Cortex of kidney (tissue), 1 donor: ENCODE results near the gene MTHFR.

Source experiments
- DNase-seq: peaks from one replicate; lab custom pipeline; 2025; lab: John Stamatoyannopoulos, UW

MTHFR gene

DNA sequence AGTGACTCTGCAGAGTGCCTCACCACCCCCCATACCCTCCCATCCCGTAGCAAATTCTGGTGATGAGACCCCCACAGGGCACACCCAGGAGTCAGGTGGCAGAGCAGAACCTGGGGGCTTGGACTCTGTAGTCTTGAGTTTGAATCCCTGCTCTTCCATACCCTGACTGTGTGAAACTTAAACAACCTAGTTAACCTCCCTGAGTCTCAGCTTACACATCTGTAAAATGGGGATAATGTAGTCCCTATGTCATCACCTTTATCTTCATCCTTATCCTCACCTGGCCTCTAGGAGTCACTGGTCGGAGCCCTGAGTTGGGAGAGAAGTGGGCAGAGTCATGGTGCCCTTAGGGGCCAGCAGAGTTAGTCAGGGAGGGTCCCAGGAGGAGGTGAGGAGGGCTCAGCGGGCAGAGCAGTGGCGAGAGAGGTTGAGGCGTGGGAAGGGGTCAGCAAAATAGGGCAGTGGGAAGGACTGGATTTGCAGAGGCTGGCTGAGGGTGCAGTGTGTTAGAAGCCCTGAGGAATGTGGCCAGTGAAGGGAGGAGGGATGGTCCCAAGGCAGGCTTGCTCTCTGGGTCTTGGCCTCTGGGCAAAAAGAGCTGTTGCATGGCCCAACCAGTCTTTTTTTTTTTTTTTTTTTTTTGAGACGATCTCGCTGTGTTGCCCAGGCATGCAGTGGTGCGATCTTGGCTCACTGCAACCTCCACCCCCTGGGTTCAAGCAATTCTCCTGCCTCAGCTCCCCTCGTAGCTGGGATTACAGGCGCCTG, 25.2 kb downstream of the MTHFR start:
- DNase-seq = no peak

DNA sequence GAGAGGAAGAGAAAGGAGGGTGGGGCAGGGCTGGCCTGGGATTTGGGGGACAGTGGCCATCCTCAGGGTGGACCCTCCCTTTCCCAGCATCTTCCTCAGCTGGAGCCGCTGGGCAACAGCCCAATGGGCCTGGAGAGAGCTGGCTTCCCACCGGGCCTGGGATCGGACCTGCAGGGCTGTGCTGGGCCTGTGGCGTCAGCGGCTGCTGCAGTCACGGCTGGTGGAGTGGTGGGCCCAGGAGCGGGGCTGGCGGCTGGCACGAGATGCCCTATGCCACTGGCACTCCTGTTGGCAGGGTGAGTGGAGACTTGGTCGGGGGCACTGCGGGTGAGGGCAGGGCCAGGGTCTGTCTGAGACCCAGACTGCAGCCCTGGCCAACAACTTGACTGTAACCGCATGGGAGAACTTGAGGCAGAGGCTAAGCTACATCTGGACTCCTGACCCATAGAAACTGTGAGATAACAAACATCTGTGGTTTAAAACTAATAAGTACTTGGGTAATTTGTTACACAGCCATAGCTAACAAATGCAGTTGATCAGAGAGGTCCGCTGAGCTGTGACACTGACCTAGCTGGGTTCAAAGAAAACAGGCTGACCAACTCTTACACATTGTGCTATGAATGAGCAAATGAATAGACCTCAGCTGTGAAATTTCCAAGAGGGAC, 25.9 kb downstream of the MTHFR start:
- no peak for DNase-seq

DNA sequence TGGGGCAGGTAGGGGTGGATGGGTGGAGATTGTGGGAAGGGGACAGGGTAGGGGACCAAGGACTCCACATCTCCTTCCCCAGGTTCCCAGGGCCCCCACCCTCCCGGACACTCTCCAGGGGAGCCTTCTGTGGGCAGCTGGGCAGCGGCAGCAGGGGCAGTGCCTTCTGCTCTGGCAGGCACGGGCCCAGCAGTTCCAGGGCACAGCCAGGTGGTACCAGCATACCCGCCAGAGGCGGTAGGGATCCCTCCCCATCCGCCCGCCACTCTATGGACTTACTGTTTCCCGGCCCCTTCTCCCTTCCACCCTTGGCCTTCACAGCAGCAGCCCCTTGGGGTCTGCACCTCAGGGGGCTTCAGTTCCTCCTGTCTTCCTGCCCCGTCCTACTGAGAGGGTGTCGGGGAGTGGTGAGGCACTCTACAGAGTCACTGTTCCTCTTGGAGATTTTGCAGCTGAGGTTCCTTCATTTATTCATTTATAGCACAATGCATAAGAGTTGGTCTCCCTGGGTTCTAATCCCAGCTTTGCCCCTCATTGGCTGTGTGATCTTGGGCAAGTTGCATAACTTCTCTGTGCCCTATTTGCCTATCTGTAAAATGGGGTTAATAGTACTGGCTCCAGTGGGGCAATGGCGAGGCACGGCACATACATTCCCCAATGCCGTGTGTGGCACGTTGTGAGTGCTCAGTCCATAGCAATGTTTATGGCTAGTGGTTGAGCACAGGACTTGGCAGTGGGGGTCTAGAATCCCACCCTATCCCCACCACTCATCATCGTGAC, 26.7 kb downstream of the MTHFR start:
- no peak for DNase-seq

DNA sequence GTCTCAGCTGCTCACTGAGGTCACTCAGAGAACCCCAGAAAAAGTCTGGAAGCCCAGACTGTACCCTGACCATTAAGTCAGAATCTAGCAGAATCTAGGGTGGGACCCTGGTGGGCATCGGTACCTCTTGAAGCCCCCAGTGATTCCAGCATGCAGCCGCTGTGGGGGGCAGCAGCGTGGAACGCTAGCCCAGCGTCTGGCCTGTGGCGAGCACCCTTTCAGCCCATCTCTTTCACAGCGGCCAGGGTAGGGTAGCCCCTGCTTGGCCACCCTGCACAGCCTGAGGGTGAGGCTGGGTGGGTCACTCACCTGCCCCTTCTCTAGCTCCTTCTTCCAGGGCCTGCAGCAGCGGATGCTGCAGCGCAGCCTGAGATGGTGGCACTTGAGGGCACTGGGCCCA, 27.4 kb downstream of the MTHFR start:
- no peak for DNase-seq

- DNase-seq = no peak
Measured at GRCh38 chr1:11777658-11778322, 28.0 kb downstream of the MTHFR start.

DNA sequence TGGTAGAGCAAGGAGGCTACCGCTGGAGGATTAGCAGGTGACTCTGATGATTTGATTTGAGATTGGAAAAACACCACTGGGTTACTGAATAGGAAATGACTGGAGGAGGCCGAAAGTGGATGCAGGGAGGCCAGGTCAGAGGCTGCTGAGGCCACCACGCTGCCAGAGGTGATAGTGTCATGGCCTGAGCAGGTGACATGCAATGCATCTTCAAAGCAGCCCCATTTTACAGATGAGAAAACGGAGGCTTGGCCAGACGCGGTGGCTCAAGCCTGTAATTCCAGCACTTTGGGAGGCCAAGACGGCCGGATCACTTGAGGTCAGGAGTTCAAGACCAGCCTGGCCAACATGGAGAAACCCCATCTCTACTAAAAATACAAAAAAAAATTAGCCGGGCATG, 31.0 kb downstream of the MTHFR start:
- no peak for DNase-seq

- no peak for DNase-seq
Measured at GRCh38 chr1:11772458-11772857, 33.3 kb downstream of the MTHFR start.

DNA sequence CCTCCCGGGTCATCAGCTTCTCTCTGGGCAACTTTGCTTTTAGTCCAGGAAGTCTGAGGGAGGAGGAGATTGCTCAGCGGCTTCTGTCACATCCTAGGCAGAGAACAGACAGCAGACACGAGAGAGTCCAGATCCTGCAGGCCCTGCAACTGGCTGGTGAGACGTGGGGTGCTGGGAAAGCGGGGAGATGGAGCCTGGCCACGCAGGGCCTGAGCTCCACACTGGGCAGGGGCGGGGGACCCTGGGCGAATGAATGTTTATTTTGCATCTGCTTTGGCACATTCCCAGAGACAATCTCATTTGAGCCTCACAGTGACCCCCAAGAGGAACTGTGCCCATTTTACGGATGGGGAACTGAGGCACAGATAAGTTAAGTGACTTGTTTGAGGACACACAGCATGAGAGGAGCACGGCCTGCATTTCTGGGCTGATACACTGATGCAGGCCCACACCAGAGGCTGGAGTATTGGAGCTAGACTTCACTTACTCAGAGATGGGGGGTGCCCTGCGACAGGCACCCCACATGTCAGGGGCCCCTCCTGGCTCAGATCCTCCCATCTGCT, 34.2 kb downstream of the MTHFR start:
- no peak for DNase-seq

DNA sequence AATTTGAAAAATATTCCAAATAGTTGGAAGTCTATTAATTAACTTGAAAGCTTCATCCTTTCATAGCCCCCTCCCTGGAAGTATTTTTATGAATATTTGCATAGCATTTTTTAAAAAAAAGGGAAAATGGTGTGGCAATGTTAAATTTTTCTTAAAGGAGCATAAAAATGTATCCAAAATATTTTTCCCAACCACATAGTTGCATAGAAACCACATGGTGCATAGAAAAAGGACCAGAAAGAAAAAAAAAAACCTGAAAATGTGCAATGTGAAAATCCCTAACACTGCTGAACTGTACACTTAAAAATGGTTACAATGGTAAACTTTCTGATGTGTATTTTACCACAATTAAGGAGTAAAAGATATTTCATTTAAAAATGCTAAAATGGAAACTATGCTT, 35.8 kb downstream of the MTHFR start:
- DNase-seq = no peak

- DNase-seq = no peak
Measured at GRCh38 chr1:11769274-11769673, 36.5 kb downstream of the MTHFR start.

- no peak for DNase-seq
Measured at GRCh38 chr1:11768821-11769220, 36.9 kb downstream of the MTHFR start.

DNA sequence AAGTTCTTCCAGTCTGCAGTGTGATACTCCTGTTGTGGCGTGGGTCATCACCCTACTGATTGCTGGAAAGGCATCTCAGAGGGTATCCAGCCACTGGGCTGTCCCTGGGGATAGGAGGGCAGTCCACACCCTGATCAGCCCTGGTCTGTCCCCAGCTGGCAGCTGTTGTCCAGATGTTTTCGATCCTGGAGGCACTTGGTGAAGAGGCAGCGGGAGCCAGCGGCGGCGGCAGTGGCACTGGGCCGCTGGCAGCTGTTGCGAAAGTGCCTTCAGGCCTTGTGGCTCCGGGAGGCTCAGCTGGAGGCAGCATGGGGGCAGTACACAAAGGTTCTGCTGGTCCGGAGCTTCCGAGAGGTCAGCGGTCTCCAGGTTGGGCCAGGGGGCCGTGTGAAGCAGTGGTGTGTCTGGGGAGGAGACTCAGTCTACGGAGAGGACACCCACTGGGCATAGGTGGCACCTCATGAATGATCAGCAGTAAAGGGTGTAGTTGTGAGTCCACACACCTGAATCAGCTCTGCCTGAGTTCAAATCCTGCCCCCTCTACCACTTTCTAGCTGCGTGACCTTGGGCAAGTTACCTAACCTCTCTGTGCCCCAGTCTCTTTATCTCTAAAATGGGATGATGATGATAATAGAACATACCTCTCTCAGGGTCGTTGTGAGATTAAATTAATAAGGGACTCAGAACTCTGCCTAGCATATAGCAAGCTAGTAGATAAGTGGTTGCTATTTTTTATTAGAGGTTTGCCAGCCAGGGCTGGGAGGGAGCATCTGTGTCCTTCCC, 37.7 kb downstream of the MTHFR start:
- DNase-seq = no peak

DNA sequence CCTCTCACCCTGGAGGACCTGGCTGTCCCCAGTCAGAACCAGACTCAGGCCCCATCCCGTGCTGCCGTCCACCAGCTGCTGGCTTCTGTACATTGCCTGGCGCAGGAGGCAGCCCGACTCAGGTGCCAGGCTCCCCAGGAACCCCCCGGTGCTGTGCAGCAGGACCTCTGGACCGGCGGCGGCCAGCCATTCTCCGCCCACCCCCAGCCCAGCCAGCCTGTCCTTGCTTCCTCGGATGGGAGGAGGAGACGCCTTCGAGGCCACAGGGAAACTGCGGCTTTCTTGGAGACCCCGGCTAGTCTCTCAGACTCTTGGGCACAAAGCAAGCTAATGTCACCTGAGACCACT, 39.4 kb downstream of the MTHFR start:
- DNase-seq = no peak

DNA sequence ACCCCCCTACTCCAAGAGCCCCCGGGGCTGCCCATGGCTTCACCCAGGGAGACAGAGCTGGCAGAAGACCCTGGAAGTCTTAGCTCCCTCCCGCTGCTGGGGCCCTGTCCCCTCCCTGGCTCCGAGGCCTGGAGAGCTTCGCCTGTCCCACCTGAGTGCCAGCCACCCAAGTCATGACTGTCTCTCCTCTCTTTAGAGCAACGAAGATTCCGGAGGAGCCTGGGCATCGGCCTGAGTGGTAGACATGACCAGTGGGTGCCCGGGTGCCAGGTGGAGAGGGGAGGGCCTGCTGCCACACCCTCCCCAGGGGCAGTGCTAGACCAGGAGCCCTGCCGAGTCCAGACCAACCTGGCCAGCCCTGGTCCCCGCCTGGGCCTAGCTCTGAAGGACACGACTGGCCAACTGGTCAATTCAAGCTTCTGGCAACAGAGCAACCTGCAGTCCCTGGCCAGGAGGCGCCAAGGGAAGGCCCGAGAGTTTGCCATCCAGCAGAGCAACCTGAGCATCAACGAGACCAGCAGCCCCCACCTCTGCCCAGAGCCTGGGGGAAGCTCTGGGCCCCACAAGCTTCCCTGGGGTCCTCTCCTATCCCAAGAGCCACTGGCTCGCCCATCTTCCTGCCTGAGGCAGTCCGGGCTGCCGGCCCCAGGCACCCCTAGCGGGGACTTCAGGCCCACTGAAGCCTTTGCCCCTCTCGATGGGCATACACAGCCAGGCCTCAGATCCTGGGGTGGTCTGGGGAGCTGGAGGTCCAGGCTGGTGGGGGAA, 39.9 kb downstream of the MTHFR start:
- no peak for DNase-seq

GRCh38 chr1:11764519-11764918, 41.2 kb downstream of the MTHFR start:
- DNase-seq = no peak

DNA sequence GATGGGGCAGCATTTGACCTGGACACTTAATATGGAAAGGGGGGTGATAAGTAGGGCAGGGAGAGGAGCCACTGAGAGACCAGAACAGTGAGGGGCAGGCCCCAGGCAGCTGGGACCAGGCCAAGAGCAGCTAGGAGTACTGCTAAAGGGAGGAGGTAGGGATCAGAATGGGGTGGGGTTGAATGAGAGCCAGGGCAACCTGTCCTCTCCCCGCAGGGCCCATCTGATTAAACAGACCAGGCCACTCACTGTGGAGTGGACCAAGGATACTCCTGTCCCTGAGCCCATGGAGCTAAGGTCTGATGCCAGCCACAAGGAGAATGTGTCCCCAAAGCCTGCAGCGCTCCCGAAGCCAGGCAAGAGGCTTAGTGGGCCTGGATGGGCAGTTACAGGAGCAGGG, 41.6 kb downstream of the MTHFR start:
- no peak for DNase-seq

GRCh38 chr1:11761988-11762406, 43.8 kb downstream of the MTHFR start, which contains the start of gene C1orf167:
TSS of gene C1orf167 (plus strand) at chr1:11762193. CDS start at chr1:11764401, 2,208 bp downstream.
- DNase-seq = no peak

DNA sequence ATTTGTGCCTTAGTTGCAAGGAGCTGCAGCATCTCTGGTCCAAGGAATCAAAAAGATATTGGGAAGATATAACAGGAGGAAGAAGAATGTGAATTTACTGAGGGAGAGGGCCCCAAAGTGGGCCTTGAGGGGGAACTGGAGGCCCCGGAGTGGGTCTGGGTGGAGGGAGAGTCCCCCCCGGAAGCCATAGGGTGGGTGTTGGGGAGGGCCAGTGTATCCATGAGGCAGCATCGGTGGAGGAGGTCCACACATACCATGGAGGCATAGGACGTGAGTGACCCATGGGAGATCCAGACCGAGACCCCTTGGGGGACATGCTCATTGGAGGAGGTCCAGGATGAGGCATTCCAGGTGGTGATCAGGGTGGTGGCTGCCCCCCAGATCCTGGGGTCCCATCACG, 44.5 kb downstream of the MTHFR start:
- DNase-seq = no peak

DNA sequence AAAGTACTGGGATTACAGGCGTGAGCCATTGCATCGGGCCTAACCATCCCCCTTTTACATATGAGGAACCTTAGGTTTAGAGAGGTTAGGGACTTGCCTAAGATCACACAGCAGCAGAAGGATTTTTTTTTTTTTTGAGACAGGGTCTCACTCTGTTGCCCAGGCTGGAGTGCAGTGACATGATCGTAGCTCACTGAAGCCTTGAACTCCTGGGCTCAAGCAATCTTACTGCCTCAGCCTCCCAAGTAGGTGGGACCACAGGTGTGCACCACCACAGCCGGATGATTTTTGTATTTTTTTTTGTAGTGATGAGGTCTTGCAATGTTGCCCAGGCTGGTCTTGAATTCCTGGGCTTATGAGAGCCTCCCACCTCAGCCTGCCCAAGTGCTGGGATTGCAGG, 46.0 kb downstream of the MTHFR start:
- no peak for DNase-seq

DNA sequence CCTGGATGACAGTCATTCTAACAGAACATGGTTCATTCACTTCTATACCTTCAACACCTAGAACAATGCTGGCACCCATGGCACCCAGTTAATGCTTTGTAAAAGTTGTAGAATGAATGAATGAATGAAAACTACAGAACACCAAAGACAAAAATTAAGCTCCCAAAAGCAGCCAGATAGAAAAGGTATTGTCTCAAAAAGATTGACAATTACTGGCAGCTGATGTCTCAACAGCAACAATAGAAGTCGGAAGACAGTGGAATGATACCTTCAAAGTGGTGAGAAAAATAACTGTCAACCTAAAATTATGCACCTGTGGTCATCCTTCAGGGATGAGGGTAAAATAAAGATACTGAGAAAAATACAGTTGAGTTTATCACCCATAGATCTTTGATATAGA, 48.7 kb downstream of the MTHFR start:
- DNase-seq = no peak
